ENCODE data around the gene SORBS2. TPM values are rescaled to one million over a fixed set of nuclear protein-coding genes. Genes with fewer than 3 reads are reported as not detected.
A peak's percentile ranks its signal among the peaks of the same experiment; 100 is the strongest.

The SORBS2 gene
- total and polyA plus RNA-seq, 2 donors (not counting 3 experiments of a cell fraction or from before 2014, with no cell fraction given): 69.8 to 82.5 TPM

GRCh38 chr4:185764876-185765275, 47.1 kb downstream of the SORBS2 start:
- ChIA-PET POLR2A (no interaction called here), CTCF (interaction anchor here (0.7 to 0.9 kb wide), 2 partner anchors 31 to 52 kb away, joined by 3 read pairs; no protein-coding TSS in a partner anchor)
- H3K36me3 ChIP-seq (ENCODE audit: control insufficient read depth in 2 of 2, extremely low read depth in 1 of 2, insufficient read depth in 2 of 2, low read length in 2 of 2): no peaks in the 10 kb centered on the region
- no TSS peak for BruUV-seq (replicated peaks)
- H3K9ac ChIP-seq (replicated peaks; ENCODE audit: extremely low read depth, insufficient read depth, low read length): no peak overlapping the region
- intact Hi-C loops (cut with micrococcal nuclease) (no loop called here), dilution Hi-C loops (cut with MboI; ENCODE audit: extremely low pct_ligation_motif_present, low sequenced_read_pairs) (no loop called here)
- no peak for FAIRE-seq
- no peaks in the 10 kb centered on the region for H3K27me3 ChIP-seq (ENCODE audit: control insufficient read depth in 2 of 2, insufficient read depth in 2 of 2, low read length in 2 of 2)
- peaks cover 10% of the 10 kb centered on the region for H3K79me2 ChIP-seq (ENCODE audit: control insufficient read depth, insufficient read depth, low read length)
- no peak overlapping the region for H3K4me3 ChIP-seq (replicated peaks in 1 of 3; ENCODE audit: insufficient read depth in 1 of 3, low read depth in 1 of 3, low read length in 3 of 3)
- no peak for TF ChIP-seq POLR2A (IDR thresholded peaks at IDR 0.05; ENCODE audit: low read depth, low read length)
- TF ChIP-seq GATA2 (IDR thresholded peaks at IDR 0.05; ENCODE audit: insufficient read depth, insufficient read length, low read depth, low read length): peak; percentile 39
- TF ChIP-seq MYC (IDR thresholded peaks at IDR 0.05; ENCODE audit: low read depth, low read length): no peak
- H3K4me2 ChIP-seq (ENCODE audit: insufficient read depth, low read length): peak overlapping the region; percentile 32
- no peaks in the 10 kb centered on the region for H4K20me1 ChIP-seq (replicated peaks; ENCODE audit: control insufficient read depth, extremely low read depth, insufficient read depth, low read length)
- no peak overlapping the region for H3K27ac ChIP-seq (ENCODE audit: insufficient read depth, low read depth, low read length)
- H3K9me3 ChIP-seq (replicated peaks; ENCODE audit: control insufficient read depth, insufficient read depth, low read length): no peaks in the 10 kb centered on the region
- H3K9me1 ChIP-seq (replicated peaks; ENCODE audit: control insufficient read depth, extremely low read depth, insufficient read depth, low read length): no peaks in the 10 kb centered on the region
- DNase-seq (ENCODE audit: low read depth, low spot score): no peak
- H2AFZ ChIP-seq (ENCODE audit: low read depth, low read length): no peak overlapping the region
- H3K4me1 ChIP-seq (ENCODE audit: control insufficient read depth, extremely low read depth, insufficient read depth, low read length): peaks cover 44% of the 10 kb centered on the region

GRCh38 chr4:185761352-185762235, 50.4 kb downstream of the SORBS2 start:
- peak overlapping the region; percentile 52 for H2AFZ ChIP-seq (ENCODE audit: low read depth, low read length)
- FAIRE-seq (peak; percentile 73), DNase-seq (ENCODE audit: low read depth, low spot score) (peak; percentile 73)
- dilution Hi-C loops (cut with MboI; ENCODE audit: extremely low pct_ligation_motif_present, low sequenced_read_pairs): no loop called here
- peak overlapping the region; percentile 51 for H3K27ac ChIP-seq (ENCODE audit: insufficient read depth, low read depth, low read length)
- H3K9me1 ChIP-seq (replicated peaks; ENCODE audit: control insufficient read depth, extremely low read depth, insufficient read depth, low read length): no peaks in the 10 kb centered on the region
- H4K20me1 ChIP-seq (replicated peaks; ENCODE audit: control insufficient read depth, extremely low read depth, insufficient read depth, low read length): no peaks in the 10 kb centered on the region
- H3K9me3 ChIP-seq (replicated peaks; ENCODE audit: control insufficient read depth, insufficient read depth, low read length): no peaks in the 10 kb centered on the region
- H3K27me3 ChIP-seq (ENCODE audit: control insufficient read depth in 2 of 2, insufficient read depth in 2 of 2, low read length in 2 of 2): no peaks in the 10 kb centered on the region
- CTCF ChIA-PET: interaction anchor here (1.4 to 2.1 kb wide), 4 partner anchors 11 to 260 kb away, joined by 4 to 13 read pairs (median 6); no protein-coding TSS in a partner anchor
- H3K4me2 ChIP-seq (ENCODE audit: insufficient read depth, low read length): peak overlapping the region; percentile 55
- H3K4me1 ChIP-seq (ENCODE audit: control insufficient read depth, extremely low read depth, insufficient read depth, low read length): peaks cover 44% of the 10 kb centered on the region
- intact Hi-C loops (cut with micrococcal nuclease): loop anchor here (1.0 kb wide), 1 partner anchor 11 kb away; no protein-coding TSS in a partner anchor
- peaks cover 8% of the 10 kb centered on the region for H3K79me2 ChIP-seq (ENCODE audit: control insufficient read depth, insufficient read depth, low read length)
- no TSS peak for BruUV-seq (replicated peaks)
- POLR2A ChIA-PET: interaction anchor here (0.6 to 0.8 kb wide), 2 partner anchors 9 to 12 kb away, joined by 3 read pairs; no protein-coding TSS in a partner anchor
- TF ChIP-seq JUN (IDR thresholded peaks at IDR 0.05; ENCODE audit: borderline replicate concordance, insufficient read depth, insufficient read length, low read depth) (peak; percentile 20), POLR2AphosphoS5 (IDR thresholded peaks at IDR 0.05; ENCODE audit: insufficient read depth, low read depth, low read length) (no peak), GATA2 (IDR thresholded peaks at IDR 0.05; ENCODE audit: insufficient read depth, insufficient read length, low read depth, low read length) (peak; percentile 70), FOS (IDR thresholded peaks at IDR 0.05; ENCODE audit: borderline replicate concordance, insufficient read depth, low read length) (peak; percentile 64)
- peak overlapping the region; percentile 8 for H3K9ac ChIP-seq (replicated peaks; ENCODE audit: extremely low read depth, insufficient read depth, low read length)
- peak overlapping the region in 1 of 3 experiments; percentile 2 for H3K4me3 ChIP-seq (replicated peaks in 1 of 3; ENCODE audit: insufficient read depth in 1 of 3, low read depth in 1 of 3, low read length in 3 of 3)
- H3K36me3 ChIP-seq (ENCODE audit: control insufficient read depth in 2 of 2, extremely low read depth in 1 of 2, insufficient read depth in 2 of 2, low read length in 2 of 2): no peaks in the 10 kb centered on the region

Data from endothelial cell of umbilical vein (primary cell).